ENCODE data around the gene GJA5.

GJA5 gene

GRCh38 chr1:147717051-147717705 lies 43.2 kb downstream of the GJA5 start:
- Histone ChIP-seq H3K4me3 (ENCODE audit: low read length) (no peak overlapping the region), H3K27me3 (ENCODE audit: insufficient read depth, low read length) (no peaks in the 10 kb centered on the region), H2AFZ (ENCODE audit: low read depth, low read length) (no peak overlapping the region), H3K4me1 (ENCODE audit: insufficient read depth, low read length) (peaks cover 6% of the 10 kb centered on the region), H3K36me3 (ENCODE audit: insufficient read depth, low read length) (no peaks in the 10 kb centered on the region), H3K9me3 (ENCODE audit: low read length) (peaks cover 7% of the 10 kb centered on the region)

DNA sequence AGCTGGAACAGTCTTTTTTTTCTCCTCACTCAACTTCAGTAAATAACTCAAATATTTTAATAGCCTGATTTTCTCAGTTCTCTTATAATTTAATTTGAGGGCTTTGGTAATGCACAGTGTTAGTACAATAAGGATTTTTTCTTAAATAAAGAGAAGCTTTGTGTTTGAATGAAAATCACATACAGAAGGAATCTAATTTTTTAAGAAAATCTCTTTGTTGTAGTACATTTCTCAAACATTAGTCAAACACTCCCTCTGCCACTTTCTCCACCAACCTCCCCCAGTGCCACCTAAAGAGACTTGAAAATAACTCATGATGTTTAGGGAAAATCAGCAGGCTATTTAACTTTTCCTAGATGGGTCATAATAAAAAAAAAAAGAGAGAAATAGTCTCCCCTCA lies 47.8 kb downstream of the GJA5 start:
- H3K4me3 ChIP-seq (ENCODE audit: low read length), result no peak overlapping the region
- peaks cover 6% of the 10 kb centered on the region for H3K4me1 ChIP-seq (ENCODE audit: insufficient read depth, low read length)
- H3K9me3 ChIP-seq (ENCODE audit: low read length), result no peaks in the 10 kb centered on the region
- no peaks in the 10 kb centered on the region for H3K36me3 ChIP-seq (ENCODE audit: insufficient read depth, low read length)
- no peak overlapping the region for H2AFZ ChIP-seq (ENCODE audit: low read depth, low read length)
- no peaks in the 10 kb centered on the region for H3K27me3 ChIP-seq (ENCODE audit: insufficient read depth, low read length)

Data from neuron (in vitro differentiated cells).